SH-SY5Y (cell line): ENCODE data around the gene NPHP4.

Source experiments
- GATA2 ChIP-seq: IDR thresholded peaks from 2 replicates; pipeline ENCODE4 v1.6.1; 2011; ENCODE audit warnings: mild to moderate bottlenecking, low read depth, low read length
- GATA3 ChIP-seq: IDR thresholded peaks from 2 replicates; pipeline ENCODE4 v1.6.1; 2011; ENCODE audit warnings: low read depth, mild to moderate bottlenecking, low read length, moderate library complexity

GRCh38 chr1:5986018-5986417 lies 6.2 kb downstream of the NPHP4 start:
- TF ChIP-seq GATA3 (no peak), GATA2 (no peak)
